IMR-90 (cell line): ENCODE results near the gene GIT2. TPM values are rescaled to one million over a fixed set of nuclear protein-coding genes. Genes with fewer than 3 reads are reported as not detected.

Experiments
- ATAC-seq: fragments of 200-7000 bp; cut with Tn5 transposase; 2 replicates; pipeline ENCODE4 v1.9.1; 2020; ENCODE audit warnings: low read depth, mild to moderate bottlenecking, moderate library complexity
- BruUV-seq: library from RNA; stranded (reverse); fragments of 400-500 nt; replicated peaks from 2 replicates; lab custom pipeline; 2021; lab: Mats Ljungman, UMichigan
- CTCF ChIA-PET: fragments of 300-600 bp; formaldehyde crosslinking; extraction: SDS; loops from one replicate; lab custom pipeline; 2021; ENCODE audit warnings: antibody characterized with exemption; lab: Yijun Ruan, JAX
- POLR2A ChIA-PET: fragments of 300-600 bp; sonication (Branson Sonifier 250); formaldehyde crosslinking; loops from one replicate; lab custom pipeline; 2022; ENCODE audit warnings: antibody characterized with exemption; ENCODE audit not compliant: unreplicated experiment; lab: Charles Lee
- DNase-seq: peaks from one replicate; pipeline ENCODE4 v3.0.0; 2013
- H2AFZ ChIP-seq: replicated peaks from 2 replicates; pipeline ENCODE3; 2013; ENCODE audit warnings: low read length, mild to moderate bottlenecking; ENCODE audit not compliant: poor library complexity
- H2AK5ac ChIP-seq: 2 replicates; pipeline ENCODE4 v1.6.1; 2013; ENCODE audit warnings: low read depth, low read length, inconsistent platforms
- H2AK9ac ChIP-seq: replicated peaks from 2 replicates; pipeline ENCODE3; 2013; ENCODE audit warnings: mild to moderate bottlenecking, low read depth, low read length, moderate library complexity; ENCODE audit not compliant: poor library complexity
- H2BK120ac ChIP-seq: 2 replicates; pipeline ENCODE4 v1.6.1; 2013; ENCODE audit warnings: low read depth, low read length, inconsistent platforms
- H2BK15ac ChIP-seq: 3 replicates; pipeline ENCODE4 v1.6.1; 2013; ENCODE audit warnings: low read depth, low read length, inconsistent platforms
- H2BK20ac ChIP-seq: 2 replicates; pipeline ENCODE4 v1.6.1; 2013; ENCODE audit warnings: low read depth, mild to moderate bottlenecking, inconsistent platforms, low read length, moderate library complexity
- H2BK5ac ChIP-seq: 2 replicates; pipeline ENCODE4 v1.6.1; 2013; ENCODE audit warnings: mild to moderate bottlenecking, low read depth, low read length, inconsistent platforms; ENCODE audit not compliant: poor library complexity, severe bottlenecking
- H3K14ac ChIP-seq: replicated peaks from 2 replicates; pipeline ENCODE4 v1.6.1; 2013; ENCODE audit warnings: low read depth, low read length, inconsistent platforms
- H3K18ac ChIP-seq: 2 replicates; pipeline ENCODE4 v1.6.1; 2013; ENCODE audit warnings: low read depth, low read length, control low read depth
- H3K23ac ChIP-seq: 2 replicates; pipeline ENCODE4 v1.6.1; 2013; ENCODE audit warnings: low read depth, low read length, inconsistent platforms
- H3K27ac ChIP-seq: 2 replicates; pipeline ENCODE4 v1.5.1; 2013; ENCODE audit warnings: mild to moderate bottlenecking, control low read depth, low read length; ENCODE audit not compliant: insufficient read depth
- H3K27me3 ChIP-seq: 2 replicates; pipeline ENCODE4 v1.6.1; 2013; ENCODE audit warnings: low read length; ENCODE audit not compliant: control insufficient read depth, insufficient read depth
- H3K36me3 ChIP-seq: 2 replicates; pipeline ENCODE4 v1.6.1; 2013; ENCODE audit warnings: low read length, mixed read lengths; ENCODE audit not compliant: control insufficient read depth, insufficient read depth
- H3K4ac ChIP-seq: 2 replicates; pipeline ENCODE4 v1.6.1; 2013; ENCODE audit warnings: low read depth, low read length, inconsistent platforms
- H3K4me1 ChIP-seq: 2 replicates; pipeline ENCODE4 v1.6.1; 2013; ENCODE audit warnings: low read length, mixed read lengths; ENCODE audit not compliant: control insufficient read depth, insufficient read depth
- H3K4me2 ChIP-seq: 2 replicates; pipeline ENCODE4 v1.6.1; 2013; ENCODE audit warnings: low read depth, mild to moderate bottlenecking, control low read depth, low read length, moderate library complexity
- H3K4me3 ChIP-seq: 2 replicates; pipeline ENCODE4 v1.5.1; 2013; ENCODE audit warnings: low read depth, mild to moderate bottlenecking, control low read depth, low read length, moderate library complexity; ENCODE audit not compliant: insufficient read depth
- H3K56ac ChIP-seq: 2 replicates; pipeline ENCODE4 v1.6.1; 2013; ENCODE audit warnings: low read length, inconsistent platforms; ENCODE audit not compliant: insufficient read depth; ENCODE audit errors: extremely low read depth
- H3K79me1 ChIP-seq, 2 experiments: 2 replicates each; pipeline ENCODE4 v1.6.1; 2013; ENCODE audit warnings: low read length in 2 of 2, inconsistent platforms in 1 of 2, low read depth in 1 of 2
- H3K9ac ChIP-seq: 2 replicates; pipeline ENCODE4 v1.6.1; 2013; ENCODE audit warnings: low read depth, low read length, control low read depth
- H3K9me1 ChIP-seq: 2 replicates; pipeline ENCODE4 v1.6.1; 2013; ENCODE audit warnings: low read length, inconsistent platforms; ENCODE audit not compliant: insufficient read depth
- H3K9me3 ChIP-seq: 2 replicates; pipeline ENCODE4 v1.6.1; 2013; ENCODE audit warnings: low read length; ENCODE audit not compliant: control insufficient read depth, insufficient read depth
- H4K20me1 ChIP-seq: 2 replicates; pipeline ENCODE4 v1.6.1; 2013; ENCODE audit warnings: low read length, inconsistent platforms; ENCODE audit not compliant: insufficient read depth
- H4K5ac ChIP-seq: 2 replicates; pipeline ENCODE4 v1.6.1; 2013; ENCODE audit warnings: mild to moderate bottlenecking, low read depth, low read length, control low read depth
- H4K8ac ChIP-seq, 2 experiments: 2 replicates each; pipeline ENCODE4 v1.6.1; 2013; ENCODE audit warnings: low read depth in 2 of 2, low read length in 2 of 2, control low read depth in 1 of 2, inconsistent platforms in 1 of 2
- H4K91ac ChIP-seq: 2 replicates; pipeline ENCODE4 v1.6.1; 2013; ENCODE audit warnings: low read depth, low read length, inconsistent platforms; ENCODE audit not compliant: insufficient read depth
- BHLHE40 ChIP-seq: fragments of 150-350 bp; IDR thresholded peaks from 2 replicates; pipeline ENCODE4 v1.6.1; 2016; ENCODE audit warnings: mild to moderate bottlenecking, low read depth, low read length
- CEBPB ChIP-seq: IDR thresholded peaks from 2 replicates; pipeline ENCODE4 v1.6.1; 2012; ENCODE audit warnings: low read depth, low read length, improper control_type of control experiment
- ELK1 ChIP-seq: fragments of 150-350 bp; IDR thresholded peaks from 2 replicates; pipeline ENCODE4 v1.6.1; 2016; ENCODE audit warnings: low read depth, mild to moderate bottlenecking, low read length, moderate library complexity, borderline replicate concordance
- FOS ChIP-seq: fragments of 150-350 bp; IDR thresholded peaks from 2 replicates; pipeline ENCODE4 v1.6.1; 2016; ENCODE audit warnings: low read depth, low read length
- MAZ ChIP-seq: IDR thresholded peaks from 2 replicates; pipeline ENCODE4 v1.6.1; 2012; ENCODE audit warnings: low read depth, mild to moderate bottlenecking, low read length, improper control_type of control experiment, moderate library complexity, borderline replicate concordance
- MXI1 ChIP-seq: IDR thresholded peaks from 2 replicates; pipeline ENCODE4 v1.6.1; 2012; ENCODE audit warnings: low read depth, mild to moderate bottlenecking, low read length, moderate library complexity, borderline replicate concordance
- NFE2L2 ChIP-seq: fragments of 150-350 bp; IDR thresholded peaks from 2 replicates; pipeline ENCODE4 v1.6.1; 2016; ENCODE audit warnings: low read depth, mild to moderate bottlenecking, low read length
- POLR2A ChIP-seq: IDR thresholded peaks from 2 replicates; pipeline ENCODE4 v1.6.1; 2012; ENCODE audit warnings: mild to moderate bottlenecking, low read depth, low read length
- RAD21 ChIP-seq: IDR thresholded peaks from 2 replicates; pipeline ENCODE4 v1.6.1; 2012; ENCODE audit warnings: low read length, improper control_type of control experiment
- RCOR1 ChIP-seq: IDR thresholded peaks from 2 replicates; pipeline ENCODE4 v1.6.1; 2012; ENCODE audit warnings: mild to moderate bottlenecking, low read length, improper control_type of control experiment; ENCODE audit not compliant: insufficient replicate concordance
- RFX5 ChIP-seq: IDR thresholded peaks from 2 replicates; pipeline ENCODE4 v1.8.0; 2012; ENCODE audit warnings: low read depth, mild to moderate bottlenecking, low read length, moderate library complexity
- SMC3 ChIP-seq: fragments of 150-350 bp; IDR thresholded peaks from 2 replicates; pipeline ENCODE4 v1.6.1; 2016; ENCODE audit warnings: low read depth, mild to moderate bottlenecking, antibody characterized with exemption, low read length, moderate library complexity
- USF2 ChIP-seq: fragments of 150-350 bp; IDR thresholded peaks from 2 replicates; pipeline ENCODE4 v1.6.1; 2017; ENCODE audit warnings: mild to moderate bottlenecking, antibody characterized with exemption, low read length, low read depth
- whole genome bisulfite sequencing, 2 experiments: methylation state at CpG; one replicate each; pipeline versions ENCODE4 v1.1.5 to v1.1.7; 2013; ENCODE audit warnings: missing lambda C conversion rate in 2 of 2; ENCODE audit not compliant: insufficient read length in 1 of 2; ENCODE audit errors: extremely low coverage in 2 of 2; 5-methylcytosine and 5-hydroxymethylcytosine counted together
- dilution Hi-C: fragments of 300-500 bp; cut with HindIII; formaldehyde crosslinking; loops from one replicate; pipeline ENCODE4 v1.14.3; 2018; ENCODE audit warnings: low sequenced_read_pairs; ENCODE audit not compliant: unreplicated experiment
- in situ Hi-C: fragments of 300-500 bp; cut with MboI; formaldehyde crosslinking; loops from 3 replicates; pipeline ENCODE4 v1.14.3; 2019; ENCODE audit warnings: low sequenced_read_pairs, inconsistent platforms, mixed read lengths
- intact Hi-C: fragments of 100-400 bp; cut with micrococcal nuclease; formaldehyde crosslinking; loops from 2 replicates; pipeline ENCODE4 v1.10.0; 2022
- polyA plus RNA-seq, 3 experiments: library from polyadenylated mRNA; depleted of rRNA; stranded (reverse); fragments of >200 nt; gene quantifications; 2 replicates each; pipeline ENCODE4 v1.2.3, GENCODE V29; 2012; ENCODE audit warnings: low replicate concordance in 1 of 3
- total RNA-seq: library from RNA; depleted of rRNA; stranded (reverse); fragments of >200 nt; gene quantifications from 2 replicates; pipeline ENCODE4 v1.2.3, GENCODE V29; 2012

The GIT2 gene
- total and polyA plus RNA-seq, 2 of the 4 experiments (the other 2 are of a cell fraction), result 48.0 to 71.9 TPM

GRCh38 chr12:109892748-109893147, 103.4 kb downstream of the GIT2 start:
- Histone ChIP-seq H2AK5ac (no peak overlapping the region), H3K9me3 (no peaks in the 10 kb centered on the region), H3K27ac (no peak overlapping the region), H2BK120ac (no peak overlapping the region), H3K9me1 (peaks cover 4% of the 10 kb centered on the region; the same call in 1 of the 2 replicates), H3K36me3 (no peaks in the 10 kb centered on the region), H3K27me3 (no peaks in the 10 kb centered on the region; the same call in 1 of the 2 replicates), H3K14ac (no peak overlapping the region), H3K4me3 (no peak overlapping the region), H2BK5ac (no peak overlapping the region), H3K79me1 (no peaks in the 10 kb centered on the region), H4K20me1 (no peaks in the 10 kb centered on the region), H3K9ac (no peak overlapping the region), H4K91ac (no peak overlapping the region), H3K4ac (no peak overlapping the region), H3K18ac (no peak overlapping the region), H2BK20ac (no peak overlapping the region), H2AFZ (no peak overlapping the region), H3K56ac (no peak overlapping the region), H3K4me2 (no peak overlapping the region), H3K4me1 (0 out of 2 replicates have a peak, but pooled peaks cover 6% of the 10 kb centered on the region), H4K8ac (no peak overlapping the region), H2BK15ac (0 out of 3 replicates have a peak overlapping the region, but pooled peaks have one; percentile 9), H2AK9ac (no peak overlapping the region), H4K5ac (no peak overlapping the region), H3K23ac (no peak overlapping the region)
- no peak for DNase-seq
- intact Hi-C loops, result no loop called here
- dilution Hi-C loops, result no loop called here
- no TSS peak for BruUV-seq
- no peak for ATAC-seq
- in situ Hi-C loops, result no loop called here
- no CpG with 5 or more reads among the region's 4 CpGs for WGBS, 2 experiments
- CTCF ChIA-PET, result no interaction called here
- POLR2A ChIA-PET, result no interaction called here
- TF ChIP-seq FOS, result no peak
- no peak for TF ChIP-seq USF2
- no peak for TF ChIP-seq ELK1
- no peak for TF ChIP-seq RCOR1
- no peak for TF ChIP-seq NFE2L2
- no peak for TF ChIP-seq RFX5
- no peak for TF ChIP-seq SMC3
- no peak for TF ChIP-seq RAD21
- TF ChIP-seq CEBPB, result no peak
- TF ChIP-seq BHLHE40, result no peak
- no peak for TF ChIP-seq MAZ
- no peak for TF ChIP-seq POLR2A
- no peak for TF ChIP-seq MXI1
